ENCODE data around the gene PRDM11.

- no peak for TF ChIP-seq CTCF (IDR thresholded peaks at IDR 0.05)
- no peak for TF ChIP-seq POLR2A (IDR thresholded peaks at IDR 0.05)
These were observed 28.5 kb downstream of the PRDM11 start for GRCh38 chr11:45174963-45175362.

Measured in right lobe of liver (tissue), 4 donors.